GM23248 (cell line): ENCODE measurements around the gene SEC24C.

Experiments
- EZH2 ChIP-seq: fragments of 200-600 bp; sonication (generic); IDR thresholded peaks from 2 replicates; pipeline ENCODE4 v1.6.1; 2018; ENCODE audit warnings: antibody characterized with exemption, mild to moderate bottlenecking; ENCODE audit not compliant: insufficient read depth, poor library complexity, severe bottlenecking
- EZH2phosphoT487 ChIP-seq: fragments of 200-600 bp; sonication (generic); IDR thresholded peaks from 2 replicates; pipeline ENCODE4 v1.6.1; 2018; ENCODE audit warnings: antibody characterized with exemption, moderate library complexity, mild to moderate bottlenecking, low read depth; ENCODE audit not compliant: insufficient read depth

GRCh38 chr10:73742454-73742734, 1.8 kb upstream of the SEC24C start:
- TF ChIP-seq EZH2 (no peak), EZH2phosphoT487 (no peak)
